Measurements from ENCODE around the gene PARPBP.

Gene PARPBP

GRCh38 chr12:102201436-102202061 lies 81.6 kb downstream of the PARPBP start:
- H3K27me3 ChIP-seq (ENCODE audit: insufficient read depth, poor library complexity, severe bottlenecking), result no peaks in the 10 kb centered on the region
- no peaks in the 10 kb centered on the region for H3K9me3 ChIP-seq (ENCODE audit: severe bottlenecking)
- ATAC-seq (ENCODE audit: low read depth) (no peak), DNase-seq (ENCODE audit: low spot score) (no peak)
- H3K27ac ChIP-seq (ENCODE audit: poor library complexity, severe bottlenecking), result no peak overlapping the region
- no peaks in the 10 kb centered on the region for H3K4me1 ChIP-seq (ENCODE audit: insufficient read depth, poor library complexity, severe bottlenecking)
- no peak for TF ChIP-seq CTCF (IDR thresholded peaks at IDR 0.05; ENCODE audit: poor library complexity, severe bottlenecking)
- H3K36me3 ChIP-seq (ENCODE audit: low read depth), result peaks cover 7% of the 10 kb centered on the region; the same call in 1 of the 2 replicates
- no peak overlapping the region for H3K4me3 ChIP-seq (ENCODE audit: severe bottlenecking)

GRCh38 chr12:102202556-102202955 lies 82.6 kb downstream of the PARPBP start:
- no peaks in the 10 kb centered on the region for H3K27me3 ChIP-seq (ENCODE audit: insufficient read depth, poor library complexity, severe bottlenecking)
- H3K27ac ChIP-seq (ENCODE audit: poor library complexity, severe bottlenecking), result no peak overlapping the region
- peaks cover 9% of the 10 kb centered on the region for H3K36me3 ChIP-seq (ENCODE audit: low read depth)
- DNase-seq (ENCODE audit: low spot score) (no peak), ATAC-seq (ENCODE audit: low read depth) (no peak)
- no peaks in the 10 kb centered on the region for H3K4me1 ChIP-seq (ENCODE audit: insufficient read depth, poor library complexity, severe bottlenecking)
- no peaks in the 10 kb centered on the region for H3K9me3 ChIP-seq (ENCODE audit: severe bottlenecking)
- H3K4me3 ChIP-seq (ENCODE audit: severe bottlenecking), result no peak overlapping the region
- no peak for TF ChIP-seq CTCF (IDR thresholded peaks at IDR 0.05; ENCODE audit: poor library complexity, severe bottlenecking)

- Histone ChIP-seq H3K4me3 (ENCODE audit: severe bottlenecking) (no peak overlapping the region), H3K9me3 (ENCODE audit: severe bottlenecking) (peaks cover 3% of the 10 kb centered on the region), H3K36me3 (ENCODE audit: low read depth) (peaks cover 9% of the 10 kb centered on the region), H3K4me1 (ENCODE audit: insufficient read depth, poor library complexity, severe bottlenecking) (no peaks in the 10 kb centered on the region), H3K27me3 (ENCODE audit: insufficient read depth, poor library complexity, severe bottlenecking) (no peaks in the 10 kb centered on the region), H3K27ac (ENCODE audit: poor library complexity, severe bottlenecking) (no peak overlapping the region)
- ATAC-seq (ENCODE audit: low read depth) (no peak), DNase-seq (ENCODE audit: low spot score) (no peak)
- TF ChIP-seq CTCF (IDR thresholded peaks at IDR 0.05; ENCODE audit: poor library complexity, severe bottlenecking), result no peak
Measured at GRCh38 chr12:102204025-102204424, 84.0 kb downstream of the PARPBP start.

- H3K27ac ChIP-seq (ENCODE audit: poor library complexity, severe bottlenecking), result no peak overlapping the region
- H3K27me3 ChIP-seq (ENCODE audit: insufficient read depth, poor library complexity, severe bottlenecking), result no peaks in the 10 kb centered on the region
- no peak for TF ChIP-seq CTCF (IDR thresholded peaks at IDR 0.05; ENCODE audit: poor library complexity, severe bottlenecking)
- no peaks in the 10 kb centered on the region for H3K4me1 ChIP-seq (ENCODE audit: insufficient read depth, poor library complexity, severe bottlenecking)
- no peaks in the 10 kb centered on the region for H3K36me3 ChIP-seq (ENCODE audit: low read depth)
- no peak overlapping the region for H3K4me3 ChIP-seq (ENCODE audit: severe bottlenecking)
- no peaks in the 10 kb centered on the region for H3K9me3 ChIP-seq (ENCODE audit: severe bottlenecking)
- peak; percentile 31; the same call in 1 of the 3 replicates for ATAC-seq (ENCODE audit: low read depth)
- DNase-seq (ENCODE audit: low spot score), result no peak
Measured at GRCh38 chr12:102215992-102216691, 96.2 kb downstream of the PARPBP start.

GRCh38 chr12:102220736-102221135 lies 100.8 kb downstream of the PARPBP start:
- Histone ChIP-seq H3K36me3 (ENCODE audit: low read depth) (no peaks in the 10 kb centered on the region), H3K27me3 (ENCODE audit: insufficient read depth, poor library complexity, severe bottlenecking) (no peaks in the 10 kb centered on the region), H3K4me1 (ENCODE audit: insufficient read depth, poor library complexity, severe bottlenecking) (no peaks in the 10 kb centered on the region), H3K9me3 (ENCODE audit: severe bottlenecking) (no peaks in the 10 kb centered on the region), H3K4me3 (ENCODE audit: severe bottlenecking) (no peak overlapping the region), H3K27ac (ENCODE audit: poor library complexity, severe bottlenecking) (no peak overlapping the region)
- TF ChIP-seq CTCF (IDR thresholded peaks at IDR 0.05; ENCODE audit: poor library complexity, severe bottlenecking), result no peak
- ATAC-seq (ENCODE audit: low read depth) (no peak), DNase-seq (ENCODE audit: low spot score) (no peak)
